SJSA1 (cell line): ENCODE measurements around the gene DGAT2. TPM values are rescaled to one million over a fixed set of nuclear protein-coding genes. Genes with fewer than 3 reads are reported as not detected.
A peak's percentile ranks its signal among the peaks of the same experiment; 100 is the strongest.

Experiments
- DNase-seq, 2 experiments: peaks; one replicate each; pipeline ENCODE4 v3.0.0-alpha.2; 2015 to 2020; ENCODE audit warnings: low spot score in 2 of 2, low read depth in 1 of 2
- H3K27ac ChIP-seq: fragments of 250-450 bp; sonication (Bioruptor Pico); 2 replicates; pipeline ENCODE4 v1.5.1; 2020; ENCODE audit warnings: mild to moderate bottlenecking, moderate library complexity
- H3K27me3 ChIP-seq: fragments of 250-450 bp; sonication (Bioruptor Pico); replicated peaks from 2 replicates; pipeline ENCODE4 v1.5.1; 2020; ENCODE audit warnings: mild to moderate bottlenecking, moderate library complexity
- H3K36me3 ChIP-seq: fragments of 250-450 bp; sonication (Bioruptor Pico); 2 replicates; pipeline ENCODE4 v1.5.1; 2020; ENCODE audit warnings: mild to moderate bottlenecking
- H3K4me1 ChIP-seq: fragments of 250-450 bp; sonication (Bioruptor Pico); replicated peaks from 2 replicates; pipeline ENCODE4 v1.6.1; 2021; ENCODE audit warnings: mild to moderate bottlenecking
- H3K4me3 ChIP-seq: fragments of 250-450 bp; sonication (Bioruptor Pico); 2 replicates; pipeline ENCODE4 v1.5.1; 2020; ENCODE audit warnings: mild to moderate bottlenecking
- H3K9me3 ChIP-seq: fragments of 250-450 bp; sonication (Bioruptor Pico); replicated peaks from 2 replicates; pipeline ENCODE4 v1.5.1; 2020; ENCODE audit warnings: mild to moderate bottlenecking
- total RNA-seq: library from RNA; depleted of rRNA; stranded (reverse); fragments of >200 nt; shearing (Covaris generic); gene quantifications from 2 replicates; pipeline ENCODE4 v1.2.3, GENCODE V29; 2014

The DGAT2 gene
- total RNA-seq, 1 experiment from 2014 or later: not detected

DNA sequence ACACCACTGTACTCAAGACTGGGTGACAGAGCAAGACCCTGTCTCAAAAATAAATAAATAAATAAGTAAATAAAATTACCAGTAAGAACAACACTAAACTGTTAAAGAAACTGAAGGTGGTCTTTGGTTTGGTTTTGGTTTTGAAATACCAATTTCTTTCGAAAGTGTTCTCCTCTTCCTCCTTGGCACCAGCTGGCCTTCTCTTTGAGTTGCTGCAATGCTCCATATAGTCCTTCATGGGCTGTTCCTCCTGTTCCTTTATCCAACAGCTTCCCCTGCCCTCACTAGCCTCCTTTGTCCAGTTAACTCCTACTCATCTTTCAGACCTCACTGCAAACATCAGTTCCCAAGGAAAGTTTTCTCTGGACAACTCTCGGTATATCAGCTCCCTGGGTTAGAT is 41.4 kb downstream of the DGAT2 start:
- Histone ChIP-seq H3K36me3 (no peaks in the 10 kb centered on the region), H3K4me1 (peaks cover 8% of the 10 kb centered on the region), H3K9me3 (no peaks in the 10 kb centered on the region), H3K27ac (no peak overlapping the region), H3K4me3 (no peak overlapping the region), H3K27me3 (no peaks in the 10 kb centered on the region)
- DNase-seq: no peak

- Histone ChIP-seq H3K9me3 (no peaks in the 10 kb centered on the region), H3K27ac (no peak overlapping the region), H3K4me1 (peaks cover 8% of the 10 kb centered on the region), H3K4me3 (no peak overlapping the region), H3K27me3 (no peaks in the 10 kb centered on the region), H3K36me3 (no peaks in the 10 kb centered on the region)
- no peak for DNase-seq
Observed at GRCh38 chr11:75810637-75811390, 42.2 kb downstream of the DGAT2 start.

- no peak overlapping the region for H3K27ac ChIP-seq
- DNase-seq: no peak
- no peak overlapping the region for H3K4me3 ChIP-seq
- H3K4me1 ChIP-seq: peaks cover 12% of the 10 kb centered on the region
- no peaks in the 10 kb centered on the region for H3K27me3 ChIP-seq
- no peaks in the 10 kb centered on the region for H3K36me3 ChIP-seq
- no peaks in the 10 kb centered on the region for H3K9me3 ChIP-seq
Observed at GRCh38 chr11:75811485-75811884, 42.9 kb downstream of the DGAT2 start.

- Histone ChIP-seq H3K36me3 (no peaks in the 10 kb centered on the region), H3K9me3 (no peaks in the 10 kb centered on the region), H3K27me3 (no peaks in the 10 kb centered on the region), H3K27ac (no peak overlapping the region), H3K4me3 (no peak overlapping the region), H3K4me1 (peaks cover 18% of the 10 kb centered on the region)
- DNase-seq: no peak
Observed at GRCh38 chr11:75812542-75813040, 44.0 kb downstream of the DGAT2 start.

DNA sequence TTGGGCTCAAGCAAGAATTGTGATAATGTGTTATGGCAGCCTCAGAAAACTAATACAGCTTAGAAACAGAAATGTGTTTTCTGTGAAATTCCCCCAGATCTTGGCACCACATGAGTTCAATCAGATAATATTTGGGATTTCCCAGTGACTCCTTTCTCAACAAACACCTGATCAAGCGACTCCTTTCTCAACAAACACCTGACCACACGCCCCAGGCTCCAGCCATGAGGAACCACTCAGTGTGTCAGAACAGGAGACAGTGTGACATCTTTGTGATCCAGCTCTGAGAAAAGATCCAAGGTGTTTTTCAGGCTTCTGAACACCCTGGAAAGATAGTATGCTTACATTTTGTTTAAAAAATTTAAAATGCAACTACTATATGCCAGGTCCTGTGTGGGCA is 44.5 kb downstream of the DGAT2 start:
- DNase-seq: no peak

DNA sequence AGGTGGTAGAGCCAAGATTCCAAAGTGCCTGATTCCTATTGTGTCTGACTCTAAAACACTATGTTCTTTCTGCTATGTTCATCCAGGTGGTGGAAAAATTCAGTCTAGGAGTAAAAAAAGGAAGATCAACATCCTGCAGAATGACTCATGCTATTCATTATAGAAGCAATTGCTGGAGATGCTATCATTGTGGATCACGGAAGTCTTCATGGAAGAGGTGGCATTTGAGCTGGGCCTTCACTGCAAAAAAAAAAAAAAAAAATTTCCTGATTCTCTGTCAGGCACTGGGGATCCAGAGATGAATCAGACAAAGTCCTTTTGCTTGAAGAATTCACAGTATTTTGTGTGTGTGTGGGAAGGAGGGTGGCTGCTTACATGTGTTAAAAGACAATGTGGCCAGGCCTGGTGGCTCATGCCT is 45.1 kb downstream of the DGAT2 start:
- Histone ChIP-seq H3K36me3 (no peaks in the 10 kb centered on the region), H3K27ac (no peak overlapping the region), H3K9me3 (no peaks in the 10 kb centered on the region), H3K27me3 (no peaks in the 10 kb centered on the region), H3K4me3 (no peak overlapping the region), H3K4me1 (peaks cover 18% of the 10 kb centered on the region)
- DNase-seq: no peak

More for the DNA sequence above, 44.5 kb downstream of the DGAT2 start:
- no peaks in the 10 kb centered on the region for H3K27me3 ChIP-seq
- peaks cover 18% of the 10 kb centered on the region for H3K4me1 ChIP-seq
- H3K9me3 ChIP-seq: no peaks in the 10 kb centered on the region
- no peak overlapping the region for H3K4me3 ChIP-seq
- no peak overlapping the region for H3K27ac ChIP-seq
- no peaks in the 10 kb centered on the region for H3K36me3 ChIP-seq

- H3K4me3 ChIP-seq: peak overlapping the region; percentile 75
- peak overlapping the region; percentile 52 for H3K27ac ChIP-seq
- H3K9me3 ChIP-seq: no peaks in the 10 kb centered on the region
- no peaks in the 10 kb centered on the region for H3K27me3 ChIP-seq
- H3K4me1 ChIP-seq: peaks cover 18% of the 10 kb centered on the region
- H3K36me3 ChIP-seq: no peaks in the 10 kb centered on the region
- no peak for DNase-seq
Observed at GRCh38 chr11:75814363-75814676, 45.7 kb downstream of the DGAT2 start.

- H3K27me3 ChIP-seq: no peaks in the 10 kb centered on the region
- H3K4me1 ChIP-seq: peaks cover 18% of the 10 kb centered on the region
- peak within 1 kb of the TSS; percentile 52 for H3K27ac ChIP-seq
- no peaks in the 10 kb centered on the region for H3K36me3 ChIP-seq
- peak; percentile 93 to 98 for DNase-seq
- peak within 1 kb of the TSS; percentile 75 for H3K4me3 ChIP-seq
- no peaks in the 10 kb centered on the region for H3K9me3 ChIP-seq
Observed at GRCh38 chr11:75814677-75815344, 46.2 kb downstream of the DGAT2 start, which contains the start of gene UVRAG. TSS of gene UVRAG (plus strand) at chr11:75815210. CDS start at chr11:75815408, 198 bp downstream.

GRCh38 chr11:75815345-75816168 is 47.0 kb downstream of the DGAT2 start:
- no peaks in the 10 kb centered on the region for H3K27me3 ChIP-seq
- H3K27ac ChIP-seq: peak overlapping the region; percentile 52
- H3K36me3 ChIP-seq: no peaks in the 10 kb centered on the region
- H3K9me3 ChIP-seq: no peaks in the 10 kb centered on the region
- no peak for DNase-seq
- peak overlapping the region; percentile 75 for H3K4me3 ChIP-seq
- H3K4me1 ChIP-seq: peaks cover 18% of the 10 kb centered on the region

GRCh38 chr11:75816561-75817239 is 48.1 kb downstream of the DGAT2 start:
- Histone ChIP-seq H3K9me3 (no peaks in the 10 kb centered on the region), H3K4me1 (peaks cover 18% of the 10 kb centered on the region), H3K27ac (no peak overlapping the region), H3K27me3 (no peaks in the 10 kb centered on the region), H3K36me3 (no peaks in the 10 kb centered on the region), H3K4me3 (peak overlapping the region; percentile 75; the same call in 1 of the 2 replicates)
- no peak for DNase-seq

- no peaks in the 10 kb centered on the region for H3K9me3 ChIP-seq
- H3K27ac ChIP-seq: no peak overlapping the region
- no peaks in the 10 kb centered on the region for H3K27me3 ChIP-seq
- peaks cover 10% of the 10 kb centered on the region for H3K4me1 ChIP-seq
- H3K4me3 ChIP-seq: no peak overlapping the region
- H3K36me3 ChIP-seq: no peaks in the 10 kb centered on the region
- no peak for DNase-seq
Observed at GRCh38 chr11:75820645-75821044, 52.1 kb downstream of the DGAT2 start.

DNA sequence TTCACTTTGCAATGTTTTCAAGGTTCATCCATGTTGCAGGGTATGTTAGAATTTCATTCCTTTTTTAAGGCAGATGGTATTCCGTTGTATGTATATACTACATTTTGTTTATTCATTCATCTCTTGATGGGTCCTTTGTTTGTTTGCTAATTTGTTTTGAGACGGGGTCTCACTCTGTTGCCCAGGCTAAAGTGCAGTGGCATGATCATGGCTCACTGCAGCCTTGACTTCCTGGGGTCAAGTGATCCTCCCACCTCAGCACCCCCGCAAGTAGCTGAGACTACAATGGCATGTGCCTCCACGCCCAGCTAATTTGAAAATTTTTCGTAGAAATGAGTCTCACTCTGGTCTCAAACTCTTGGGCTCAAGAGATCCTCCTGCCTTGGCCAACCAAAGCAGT is 52.6 kb downstream of the DGAT2 start:
- no peaks in the 10 kb centered on the region for H3K27me3 ChIP-seq
- no peaks in the 10 kb centered on the region for H3K36me3 ChIP-seq
- H3K4me3 ChIP-seq: no peak overlapping the region
- no peaks in the 10 kb centered on the region for H3K9me3 ChIP-seq
- peaks cover 9% of the 10 kb centered on the region for H3K4me1 ChIP-seq
- no peak for DNase-seq
- no peak overlapping the region for H3K27ac ChIP-seq

DNA sequence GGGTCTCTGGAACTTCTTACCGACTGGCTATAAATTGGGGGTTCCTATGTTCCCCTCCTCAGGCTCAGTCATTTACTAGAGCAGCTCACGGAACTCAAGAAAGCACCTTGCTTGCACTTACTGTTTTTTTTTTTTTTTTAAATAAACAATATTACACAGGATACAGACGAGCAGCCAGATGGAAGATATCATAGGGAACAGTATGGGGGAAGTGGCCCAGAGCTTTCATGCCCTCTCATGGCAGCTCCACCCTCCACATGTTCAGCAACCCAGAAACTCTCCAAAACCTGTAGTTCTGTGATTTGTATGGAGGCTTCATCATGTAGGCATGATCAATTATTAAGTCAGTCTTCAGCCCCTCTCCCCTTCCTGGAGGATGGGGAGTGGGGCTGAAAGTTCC is 54.0 kb downstream of the DGAT2 start:
- Histone ChIP-seq H3K4me1 (no peaks in the 10 kb centered on the region), H3K27me3 (no peaks in the 10 kb centered on the region), H3K4me3 (no peak overlapping the region), H3K36me3 (no peaks in the 10 kb centered on the region), H3K9me3 (no peaks in the 10 kb centered on the region), H3K27ac (no peak overlapping the region)
- no peak for DNase-seq
